GM21723 (cell line): ENCODE results near the gene ZSWIM4.
A peak's percentile ranks its signal among the peaks of the same experiment; 100 is the strongest.
"Not testable (repeated sequence)": the region's sequence is repeated elsewhere in the genome, so short reads cannot be mapped to it uniquely, and the experiment has no call there.

Experiments used
- ATAC-seq: cut with Tn5 transposase; IDR thresholded peaks from one replicate; pipeline ENCODE4 v1.9.1; 2021; ENCODE audit warnings: mild to moderate bottlenecking, moderate library complexity; ENCODE audit not compliant: unreplicated experiment

ZSWIM4 gene

DNA sequence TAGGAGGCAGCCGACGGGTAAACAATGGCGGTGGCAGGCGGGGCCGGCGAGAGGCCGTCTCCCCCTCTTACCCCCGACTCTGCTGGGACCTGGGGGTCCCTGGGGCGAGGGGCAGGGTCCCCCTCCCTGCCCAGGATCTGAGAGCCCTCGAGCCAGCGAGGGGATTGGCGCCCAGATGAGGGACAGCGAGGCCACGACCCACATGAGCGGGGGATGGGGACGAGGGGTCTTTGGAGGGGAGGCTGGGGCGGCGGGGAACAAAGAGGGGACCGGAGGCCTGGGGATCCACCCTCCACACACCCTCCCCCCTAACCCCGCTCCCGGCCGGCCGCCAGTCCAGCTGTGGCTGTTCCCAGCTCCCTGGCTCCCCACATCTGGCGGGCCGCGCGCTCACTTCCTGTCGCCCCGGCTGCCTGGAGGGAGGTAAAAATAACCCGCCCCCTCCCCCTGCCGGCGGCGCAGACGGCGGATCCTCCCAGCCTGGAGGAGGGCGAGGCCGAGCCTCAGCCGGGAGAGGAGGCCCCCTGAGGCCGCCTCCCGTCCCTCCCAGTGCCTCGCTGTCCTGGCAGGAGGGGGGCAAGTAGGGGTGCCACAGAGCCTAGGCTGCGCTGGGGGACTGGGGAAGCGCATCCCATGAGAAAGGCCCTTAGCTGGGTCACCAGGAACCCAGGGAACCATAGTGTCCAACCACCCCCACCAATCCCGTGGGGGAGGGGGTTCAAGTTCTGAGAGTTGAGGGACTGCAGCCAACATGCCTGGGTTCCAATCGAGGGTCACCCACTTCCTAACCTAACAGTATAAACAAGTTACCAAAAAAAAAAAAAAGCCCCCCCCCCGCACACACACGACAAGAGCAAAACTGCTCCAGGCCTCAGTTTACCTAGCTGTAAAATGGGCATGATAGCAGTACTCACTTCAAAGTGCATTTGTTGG lies 52.4 kb downstream of the ZSWIM4 start:
- ATAC-seq, result peak; percentile 21

DNA sequence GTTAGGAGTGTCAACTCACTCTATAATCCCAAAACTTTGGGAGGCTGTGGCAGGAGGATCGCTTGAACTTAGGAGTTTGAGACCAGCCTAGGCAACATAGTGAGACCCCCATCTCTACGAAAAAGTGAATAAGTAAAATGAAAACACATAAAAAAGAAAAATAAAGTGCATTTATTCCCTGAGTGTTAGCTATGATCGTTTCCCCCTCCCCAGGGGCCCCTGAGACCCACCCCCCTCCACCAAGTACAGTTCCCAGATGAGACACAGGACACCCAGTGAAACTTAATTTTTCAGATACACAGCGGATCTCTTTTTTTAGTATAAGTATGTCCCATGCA lies 53.1 kb downstream of the ZSWIM4 start:
- ATAC-seq, result no peak

DNA sequence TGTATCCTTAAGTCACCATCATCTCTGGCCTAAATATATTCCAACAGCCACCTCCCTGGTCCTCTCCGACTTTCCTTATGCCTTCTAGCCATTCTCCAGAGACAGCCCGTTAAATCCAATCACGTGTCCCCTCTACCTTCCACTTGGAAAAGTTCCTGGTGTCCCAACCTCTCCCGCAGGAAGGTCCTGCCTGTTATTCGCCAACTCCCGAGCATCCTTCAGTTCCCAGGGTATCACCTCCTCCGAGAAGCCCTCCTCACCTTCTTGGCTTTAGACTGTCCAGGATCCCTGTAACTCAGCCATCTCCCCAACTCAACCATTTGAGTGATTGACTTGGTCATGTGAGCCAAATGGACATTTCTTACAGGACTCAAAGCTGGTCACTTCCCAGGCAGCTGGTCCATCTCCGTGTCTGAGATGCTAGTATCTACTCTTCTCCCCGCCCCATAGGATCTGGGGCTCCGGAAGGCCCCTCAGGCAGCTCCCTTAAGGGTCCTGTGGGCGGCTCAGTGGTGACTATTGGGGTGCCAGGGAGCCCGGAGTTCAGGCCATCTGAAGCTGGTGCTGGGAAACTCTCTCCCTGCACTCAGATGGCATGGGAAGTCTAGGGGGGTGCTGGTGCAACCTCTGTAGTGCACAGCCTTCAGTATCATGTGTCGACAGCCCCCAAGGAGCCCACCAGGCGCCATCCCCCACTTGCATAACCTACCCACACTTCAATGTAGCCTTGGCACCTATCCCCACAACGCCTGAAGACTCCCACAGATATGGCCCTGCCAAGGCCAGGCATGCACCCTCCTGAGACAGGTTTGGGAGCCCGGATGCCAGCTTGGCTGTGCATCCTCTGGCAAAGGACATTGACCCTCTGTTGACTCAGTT lies 53.8 kb downstream of the ZSWIM4 start:
- no peak for ATAC-seq

DNA sequence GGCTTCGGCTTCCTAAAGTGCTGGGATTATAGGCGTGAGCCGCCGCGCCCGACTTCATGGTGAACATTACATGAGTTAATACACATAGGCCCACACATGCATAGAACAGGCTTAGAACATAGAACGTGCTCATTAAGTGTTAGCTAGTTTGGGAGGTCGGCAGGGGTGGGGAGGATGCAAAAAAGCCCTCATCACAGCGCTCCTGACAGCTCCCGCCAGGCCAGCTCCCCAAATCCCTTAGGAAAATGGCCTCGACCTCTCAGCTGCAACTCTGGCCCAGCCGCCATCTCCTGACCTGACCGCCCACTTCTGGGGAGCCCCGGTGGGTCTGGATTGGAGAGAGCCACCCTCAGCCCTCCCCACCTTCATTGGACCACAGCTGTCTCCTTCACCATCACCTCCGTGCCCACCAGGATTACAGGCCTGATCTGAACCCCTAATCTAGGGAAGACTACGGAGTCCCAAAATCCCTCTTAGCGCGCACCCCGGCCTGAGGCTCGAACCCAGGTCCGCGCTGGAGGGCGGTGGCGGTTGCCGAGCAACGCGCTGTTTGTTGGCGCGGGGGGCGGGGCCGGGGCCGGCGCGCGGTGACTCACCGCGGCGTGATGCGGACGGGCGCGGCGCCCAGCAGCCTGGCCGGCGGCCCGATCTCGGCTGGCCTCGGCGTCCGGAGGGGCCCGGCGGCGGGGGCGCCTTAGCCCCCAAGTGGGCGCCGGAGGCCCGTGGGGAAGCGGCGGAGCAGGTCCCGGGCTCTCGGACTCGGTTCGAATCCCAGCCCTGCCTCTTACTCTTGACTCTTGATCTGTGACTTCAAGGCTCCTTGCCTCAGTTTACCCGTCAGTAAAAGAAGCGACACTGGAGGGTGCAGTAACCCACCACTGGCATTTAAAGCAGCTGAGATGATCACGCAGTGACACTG lies 55.0 kb downstream of the ZSWIM4 start:
- ATAC-seq, result no peak

DNA sequence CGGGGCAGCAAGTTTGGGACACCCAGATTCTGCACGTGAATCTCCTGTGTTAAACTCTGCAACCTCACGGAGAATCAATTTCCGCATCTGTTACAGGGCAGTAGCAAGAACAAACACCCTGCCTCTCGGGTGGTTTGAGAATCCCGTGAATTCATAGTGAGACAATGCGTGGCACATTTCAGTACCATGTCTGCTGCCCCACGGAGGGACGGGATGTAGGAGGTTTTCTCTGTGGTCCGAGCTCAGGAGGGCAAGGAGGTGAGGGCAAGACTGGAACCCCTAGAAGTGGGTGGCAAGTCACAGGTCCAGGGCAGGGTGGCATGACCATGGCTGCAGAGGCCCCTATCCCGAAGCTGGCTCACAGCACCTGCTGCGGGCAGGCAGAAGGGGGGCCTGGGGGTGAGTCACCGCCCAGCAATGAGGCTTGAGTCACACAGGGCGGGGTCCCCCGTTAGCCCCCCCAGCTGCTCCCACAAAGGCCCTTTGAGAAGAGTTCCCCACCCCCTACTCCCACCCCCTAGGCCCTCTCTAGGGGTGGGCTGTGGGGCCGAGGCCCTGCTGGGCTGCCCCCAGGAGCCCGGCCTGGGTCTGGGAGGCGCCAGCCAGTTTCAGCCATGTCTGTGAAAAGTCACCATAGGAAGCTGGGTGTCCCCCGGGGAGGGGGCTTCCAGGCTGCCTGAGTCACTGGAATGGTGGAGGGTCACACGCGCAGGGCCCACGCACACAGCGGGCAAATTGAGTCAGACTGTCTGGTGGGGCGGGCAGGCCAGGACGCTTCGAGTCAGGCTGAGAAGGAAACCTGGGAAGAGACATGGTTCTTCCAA lies 55.9 kb downstream of the ZSWIM4 start:
- ATAC-seq, result no peak

DNA sequence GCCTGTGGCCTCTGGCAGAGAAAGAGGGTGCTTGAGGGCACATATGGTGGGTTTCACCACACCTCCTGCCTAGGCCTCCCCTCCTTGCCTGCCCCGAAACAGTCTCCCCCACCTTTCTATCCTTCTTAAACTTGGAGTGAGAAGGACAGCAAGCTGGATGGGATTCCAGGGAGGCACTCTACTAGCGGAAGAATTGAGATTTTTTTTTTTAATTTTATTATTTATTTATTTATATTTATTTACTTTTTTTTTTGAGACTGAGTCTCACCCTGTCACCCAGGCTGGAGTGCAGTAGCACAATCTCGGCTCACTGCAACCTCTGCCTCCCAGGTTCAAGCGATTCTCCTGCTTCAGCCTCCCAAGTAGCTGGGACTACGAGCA lies 56.5 kb downstream of the ZSWIM4 start:
- not testable (repeated sequence) for ATAC-seq

- ATAC-seq, result not testable (repeated sequence)
Observed at GRCh38 chr19:13852171-13852707, 57.0 kb downstream of the ZSWIM4 start.

- no peak for ATAC-seq
Observed at GRCh38 chr19:13856497-13856896, 61.3 kb downstream of the ZSWIM4 start.

DNA sequence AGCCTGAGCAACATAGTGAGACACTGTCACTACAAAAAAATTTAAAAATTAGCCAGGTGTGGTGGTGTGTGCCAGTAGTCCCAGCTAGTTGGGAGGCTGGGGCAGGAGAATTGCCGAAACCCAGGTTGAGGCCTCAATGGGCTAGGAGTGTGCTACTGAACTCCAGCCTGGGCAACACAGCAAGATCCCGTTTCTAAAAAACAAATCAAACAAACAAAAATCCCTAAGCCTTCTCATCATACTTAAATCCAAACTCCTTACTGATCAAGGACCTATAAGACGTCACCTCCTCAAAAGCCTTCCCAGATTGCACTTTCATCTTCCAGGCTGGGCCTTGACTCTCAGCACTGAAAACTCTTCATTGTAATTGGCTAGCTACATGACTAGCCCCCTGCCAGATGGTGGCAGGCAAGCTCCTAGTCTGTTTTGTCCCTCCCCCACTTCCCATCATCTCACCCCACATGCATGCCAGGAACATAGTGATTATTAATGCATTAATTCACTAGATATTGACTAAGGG lies 64.2 kb downstream of the ZSWIM4 start:
- no peak for ATAC-seq

- ATAC-seq, result no peak
Observed at GRCh38 chr19:13860679-13861391, 65.6 kb downstream of the ZSWIM4 start.

DNA sequence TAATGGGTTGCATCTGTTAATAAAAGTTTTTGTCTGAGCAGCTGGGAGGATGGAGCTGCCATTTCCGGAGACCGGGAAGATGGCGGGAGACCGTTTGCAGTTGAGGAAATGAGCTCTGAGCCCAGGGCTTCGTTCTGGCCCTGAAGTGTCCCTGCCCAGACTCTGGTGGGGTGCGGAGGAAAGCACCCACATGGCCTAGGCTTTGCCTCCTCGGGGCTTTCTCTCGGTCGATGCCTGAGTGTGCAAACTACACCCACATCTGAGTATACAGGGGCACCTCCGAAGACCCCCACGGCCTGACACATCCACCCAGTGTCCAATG lies 66.1 kb downstream of the ZSWIM4 start:
- peak; percentile 30 for ATAC-seq

- peak; percentile 74 for ATAC-seq
Observed at GRCh38 chr19:13861714-13862531, 66.7 kb downstream of the ZSWIM4 start.

- no peak for ATAC-seq
Observed at GRCh38 chr19:13864046-13864666, 68.9 kb downstream of the ZSWIM4 start.

DNA sequence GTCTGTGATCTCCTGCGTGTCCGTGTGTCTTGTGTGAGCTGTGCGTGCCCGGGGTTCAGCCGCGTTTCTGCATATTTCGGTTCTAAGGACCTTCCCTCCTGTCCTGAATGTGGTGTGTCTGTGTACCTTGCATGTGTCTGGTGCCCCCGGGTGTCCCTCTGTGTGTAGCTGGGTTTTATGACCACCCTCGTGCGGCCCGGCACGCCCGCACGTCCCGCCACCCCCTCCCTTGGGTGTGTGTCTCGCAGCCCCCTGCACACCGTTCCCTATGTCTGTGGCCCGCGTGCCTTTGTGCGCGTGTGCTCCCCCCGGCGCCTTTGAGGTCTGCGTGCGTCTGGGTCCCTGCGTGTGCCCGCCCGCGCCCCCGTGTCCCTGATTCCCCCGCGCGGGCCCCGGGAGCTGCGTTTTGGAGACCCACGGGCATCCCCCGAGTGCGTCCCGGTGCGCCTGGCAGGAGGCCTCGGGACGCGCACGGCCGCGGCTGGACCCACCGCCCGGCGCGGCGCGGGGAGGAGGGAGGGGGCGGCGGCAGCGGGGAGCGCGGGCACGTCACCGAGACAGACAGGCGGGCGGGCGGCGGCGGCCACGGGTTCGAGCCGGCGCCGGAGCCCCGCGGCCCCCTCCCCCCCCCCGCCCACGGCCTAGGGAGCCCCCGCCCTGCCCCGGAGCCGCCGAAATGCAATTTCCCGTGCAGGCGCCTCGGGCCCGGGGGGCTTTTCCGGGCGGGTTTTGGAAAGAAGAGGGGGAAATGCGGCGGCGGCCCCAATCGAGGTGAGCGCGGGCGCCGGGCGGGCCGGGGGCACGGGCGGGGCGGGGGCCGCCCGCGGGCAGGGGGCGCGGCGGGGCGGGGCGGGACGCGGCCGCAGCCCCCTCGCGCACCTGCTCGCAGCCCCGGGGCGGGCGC lies 69.7 kb downstream of the ZSWIM4 start:
- ATAC-seq, result no peak

- no peak for ATAC-seq
Observed at GRCh38 chr19:13865571-13866462, 70.6 kb downstream of the ZSWIM4 start.
